ENCODE results near the gene TNRC18.

- TF ChIP-seq, protein P1, sequence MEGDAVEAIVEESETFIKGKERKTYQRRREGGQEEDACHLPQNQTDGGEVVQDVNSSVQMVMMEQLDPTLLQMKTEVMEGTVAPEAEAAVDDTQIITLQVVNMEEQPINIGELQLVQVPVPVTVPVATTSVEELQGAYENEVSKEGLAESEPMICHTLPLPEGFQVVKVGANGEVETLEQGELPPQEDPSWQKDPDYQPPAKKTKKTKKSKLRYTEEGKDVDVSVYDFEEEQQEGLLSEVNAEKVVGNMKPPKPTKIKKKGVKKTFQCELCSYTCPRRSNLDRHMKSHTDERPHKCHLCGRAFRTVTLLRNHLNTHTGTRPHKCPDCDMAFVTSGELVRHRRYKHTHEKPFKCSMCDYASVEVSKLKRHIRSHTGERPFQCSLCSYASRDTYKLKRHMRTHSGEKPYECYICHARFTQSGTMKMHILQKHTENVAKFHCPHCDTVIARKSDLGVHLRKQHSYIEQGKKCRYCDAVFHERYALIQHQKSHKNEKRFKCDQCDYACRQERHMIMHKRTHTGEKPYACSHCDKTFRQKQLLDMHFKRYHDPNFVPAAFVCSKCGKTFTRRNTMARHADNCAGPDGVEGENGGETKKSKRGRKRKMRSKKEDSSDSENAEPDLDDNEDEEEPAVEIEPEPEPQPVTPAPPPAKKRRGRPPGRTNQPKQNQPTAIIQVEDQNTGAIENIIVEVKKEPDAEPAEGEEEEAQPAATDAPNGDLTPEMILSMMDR (conservative IDR thresholded peaks at IDR 0.05; ENCODE audit: low read length), result no peak
- no peak for TF ChIP-seq EZH2phosphoT487 (IDR thresholded peaks at IDR 0.05; ENCODE audit: borderline replicate concordance)
Measured at GRCh38 chr7:5393328-5393727, 30.3 kb downstream of the TNRC18 start.
